Neuronal stem cell (in vitro differentiated cells): Measurements from ENCODE around the gene SMARCAL1.

ENCODE experiments used
- DNase-seq: peaks from one replicate; pipeline ENCODE4 v3.0.0-alpha.2; 2013; ENCODE audit warnings: low spot score
- H2AFZ ChIP-seq: one replicate; pipeline ENCODE4 v1.6.1; 2013; ENCODE audit warnings: mild to moderate bottlenecking, low read length, inconsistent platforms
- H2AK5ac ChIP-seq: 2 replicates; pipeline ENCODE4 v1.6.1; 2013; ENCODE audit warnings: low read depth, mild to moderate bottlenecking, inconsistent platforms, low read length, moderate library complexity, mixed read lengths
- H2BK120ac ChIP-seq: 2 replicates; pipeline ENCODE4 v1.6.1; 2013; ENCODE audit warnings: low read depth, mild to moderate bottlenecking, inconsistent platforms, low read length, moderate library complexity, mixed read lengths
- H2BK12ac ChIP-seq: one replicate; pipeline ENCODE4 v1.6.1; 2013; ENCODE audit warnings: low read length, inconsistent platforms
- H2BK15ac ChIP-seq: 2 replicates; pipeline ENCODE4 v1.6.1; 2013; ENCODE audit warnings: mild to moderate bottlenecking, low read length, inconsistent platforms, mixed read lengths
- H2BK5ac ChIP-seq: one replicate; pipeline ENCODE4 v1.6.1; 2013; ENCODE audit warnings: inconsistent platforms, mild to moderate bottlenecking, low read length, moderate library complexity
- H3K14ac ChIP-seq: one replicate; pipeline ENCODE4 v1.6.1; 2013; ENCODE audit warnings: low read length, inconsistent platforms
- H3K18ac ChIP-seq: 2 replicates; pipeline ENCODE4 v1.6.1; 2013; ENCODE audit warnings: low read length, inconsistent platforms
- H3K23ac ChIP-seq: 2 replicates; pipeline ENCODE4 v1.6.1; 2013; ENCODE audit warnings: low read depth, mild to moderate bottlenecking, mixed read lengths, low read length, inconsistent platforms; ENCODE audit not compliant: poor library complexity
- H3K27ac ChIP-seq: replicated peaks from 3 replicates; pipeline ENCODE4 v1.5.1; 2013; ENCODE audit warnings: low read length, inconsistent platforms
- H3K27me3 ChIP-seq, 3 experiments: 2 replicates each; pipeline ENCODE4 v1.6.1; 2013; ENCODE audit warnings: low read length in 3 of 3, mild to moderate bottlenecking in 2 of 3, inconsistent platforms in 1 of 3, low read depth in 1 of 3, mixed read lengths in 1 of 3, moderate library complexity in 1 of 3; ENCODE audit not compliant: control insufficient read depth in 3 of 3, insufficient read depth in 3 of 3
- H3K36me3 ChIP-seq, 2 donors: replicated peaks in 1 of 2; 2 replicates each; pipeline ENCODE4 v1.6.1; 2013; ENCODE audit warnings: low read length in 2 of 2; ENCODE audit not compliant: control insufficient read depth in 2 of 2, insufficient read depth in 2 of 2
- H3K4ac ChIP-seq: 2 replicates; pipeline ENCODE4 v1.6.1; 2013; ENCODE audit warnings: inconsistent platforms, mild to moderate bottlenecking, low read length, moderate library complexity
- H3K4me1 ChIP-seq, 2 donors: 1 replicate in 1 of 2; 2 replicates in 1 of 2; pipeline ENCODE4 v1.6.1; 2013; ENCODE audit warnings: low read length in 2 of 2, low read depth in 1 of 2; ENCODE audit not compliant: control insufficient read depth in 2 of 2, insufficient read depth in 1 of 2
- H3K4me2 ChIP-seq: one replicate; pipeline ENCODE4 v1.6.1; 2013; ENCODE audit warnings: mild to moderate bottlenecking, low read length, inconsistent platforms; ENCODE audit not compliant: insufficient read depth, poor library complexity, severe bottlenecking
- H3K4me3 ChIP-seq, 2 donors: 2 replicates each; pipeline ENCODE4 v1.5.1; 2013; ENCODE audit warnings: low read length in 2 of 2, mild to moderate bottlenecking in 2 of 2, inconsistent platforms in 1 of 2, moderate library complexity in 1 of 2
- H3K79me1 ChIP-seq: one replicate; pipeline ENCODE4 v1.6.1; 2013; ENCODE audit warnings: low read depth, mild to moderate bottlenecking, inconsistent platforms, low read length, moderate library complexity
- H3K9ac ChIP-seq: one replicate; pipeline ENCODE4 v1.6.1; 2013; ENCODE audit warnings: mild to moderate bottlenecking, low read depth, low read length, inconsistent platforms; ENCODE audit not compliant: poor library complexity
- H3K9me3 ChIP-seq, 2 donors: replicated peaks in 1 of 2; 2 replicates each; pipeline versions ENCODE3 to v1.6.1; 2013; ENCODE audit warnings: low read length in 2 of 2, mild to moderate bottlenecking in 2 of 2, inconsistent platforms in 1 of 2, low read depth in 1 of 2, mixed read lengths in 1 of 2, moderate library complexity in 1 of 2; ENCODE audit not compliant: control insufficient read depth in 2 of 2, insufficient read depth in 1 of 2
- H4K8ac ChIP-seq: one replicate; pipeline ENCODE4 v1.6.1; 2013; ENCODE audit warnings: low read depth, mild to moderate bottlenecking, inconsistent platforms, low read length, moderate library complexity
- H4K91ac ChIP-seq: one replicate; pipeline ENCODE4 v1.6.1; 2013; ENCODE audit warnings: low read length, low read depth, mild to moderate bottlenecking, inconsistent platforms; ENCODE audit not compliant: poor library complexity
- WGBS, 2 donors: extraction: QIAGEN DNeasy Blood & Tissue Kit; methylation state at CpG; one replicate each; pipeline ENCODE4 v1.1.7; 2013; ENCODE audit warnings: missing lambda C conversion rate in 2 of 2, mixed read lengths in 1 of 2; ENCODE audit not compliant: insufficient read length in 2 of 2, insufficient replicate concordance in 1 of 2; ENCODE audit errors: extremely low coverage in 2 of 2; 5-methylcytosine and 5-hydroxymethylcytosine counted together

The SMARCAL1 gene

DNA sequence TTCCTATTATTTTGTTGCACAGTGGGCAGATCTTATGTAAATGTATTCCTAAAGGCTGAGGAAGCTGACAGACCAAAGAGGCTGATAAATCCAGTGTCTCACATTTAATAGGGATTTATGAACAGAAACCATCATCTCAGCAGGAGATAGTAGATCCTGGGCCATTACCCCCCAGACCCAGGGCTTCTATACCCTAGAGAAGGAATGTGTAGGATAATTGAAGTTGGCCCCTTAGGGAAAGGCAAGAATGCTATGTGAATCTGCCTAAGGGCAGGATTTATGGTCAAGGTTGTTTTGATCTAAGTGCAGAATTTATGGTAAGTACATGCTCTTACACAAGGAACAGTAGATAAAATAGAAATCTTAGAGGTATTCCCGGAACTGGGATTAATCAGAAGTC lies 115.3 kb downstream of the SMARCAL1 start:
- H2BK5ac ChIP-seq: no peak overlapping the region
- no CpG with 5 or more reads among the region's 1 CpG for WGBS, 2 donors
- no peaks in the 10 kb centered on the region for H3K27me3 ChIP-seq
- H3K4ac ChIP-seq: no peak overlapping the region
- H3K4me2 ChIP-seq: no peak overlapping the region
- H3K4me1 ChIP-seq: peaks cover 0 to 2% of the 10 kb centered on the region in 2 donors
- H4K8ac ChIP-seq: no peak overlapping the region
- H3K4me3 ChIP-seq: no peak overlapping the region
- H3K79me1 ChIP-seq: no peaks in the 10 kb centered on the region
- H3K27ac ChIP-seq: no peak overlapping the region
- no peak overlapping the region for H2BK12ac ChIP-seq
- H3K23ac ChIP-seq: no peak overlapping the region
- no peak for DNase-seq
- H3K18ac ChIP-seq: no peak overlapping the region
- no peak overlapping the region for H2BK15ac ChIP-seq
- H4K91ac ChIP-seq: no peak overlapping the region
- no peak overlapping the region for H2AK5ac ChIP-seq
- H3K9ac ChIP-seq: no peak overlapping the region
- H2BK120ac ChIP-seq: no peak overlapping the region
- peaks cover 3 to 6% of the 10 kb centered on the region in 2 donors for H3K9me3 ChIP-seq
- H2AFZ ChIP-seq: no peak overlapping the region
- H3K36me3 ChIP-seq: peaks cover 0 to 4% of the 10 kb centered on the region in 2 donors
- no peak overlapping the region for H3K14ac ChIP-seq

- Histone ChIP-seq H2AK5ac (no peak overlapping the region), H3K9ac (no peak overlapping the region), H3K36me3 (peaks cover 0 to 6% of the 10 kb centered on the region in 2 donors), H2BK5ac (no peak overlapping the region), H3K23ac (no peak overlapping the region), H2AFZ (no peak overlapping the region), H3K14ac (no peak overlapping the region), H2BK15ac (no peak overlapping the region), H3K27ac (no peak overlapping the region), H3K4me3 (no peak overlapping the region), H3K9me3 (peaks cover 0 to 4% of the 10 kb centered on the region in 2 donors), H3K79me1 (no peaks in the 10 kb centered on the region), H4K91ac (no peak overlapping the region), H4K8ac (no peak overlapping the region), H3K18ac (no peak overlapping the region), H3K4me2 (no peak overlapping the region), H2BK120ac (no peak overlapping the region), H3K4me1 (peaks cover 11 to 21% of the 10 kb centered on the region in 2 donors), H3K4ac (no peak overlapping the region), H2BK12ac (no peak overlapping the region), H3K27me3 (peaks cover 0 to 2% (median 0%) of the 10 kb centered on the region in 3 experiments)
- no CpG with 5 or more reads among the region's 2 CpGs for WGBS, 2 donors
- DNase-seq: no peak
Observed at GRCh38 chr2:216532562-216532961, 120.3 kb downstream of the SMARCAL1 start.
